ENCODE measurements around the gene DGKB.
"Not testable (repeated sequence)": the region's sequence is repeated elsewhere in the genome, so short reads cannot be mapped to it uniquely, and the experiment has no call there.

The DGKB gene

GRCh38 chr7:14497390-14497789, 405.2 kb downstream of the DGKB start:
- Histone ChIP-seq H3K4me3 (no peak overlapping the region), H3K27ac (no peak overlapping the region)
- DNase-seq (ENCODE audit: low spot score) = no peak
- no peak for TF ChIP-seq CTCF (IDR thresholded peaks at IDR 0.05)

DNA sequence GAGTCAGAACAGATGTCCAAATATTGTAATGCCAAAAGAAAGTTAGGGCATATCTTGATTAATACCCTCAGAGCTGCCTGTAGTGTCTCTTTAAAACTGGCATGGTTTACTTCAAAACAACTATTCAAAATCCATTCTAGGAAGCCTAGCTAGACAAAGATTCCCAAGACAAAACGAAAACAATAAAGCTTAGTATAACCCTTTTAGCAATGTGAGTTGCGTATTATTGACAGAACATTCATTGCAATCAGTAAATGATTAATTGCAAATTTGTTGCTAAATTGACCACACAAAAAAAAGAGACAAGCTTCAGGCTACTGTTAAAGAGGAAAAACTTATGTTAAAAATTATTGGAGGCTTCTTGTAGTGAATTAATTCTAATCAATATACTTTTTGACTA, 406.9 kb downstream of the DGKB start:
- Histone ChIP-seq H3K27ac (no peak overlapping the region), H3K4me3 (no peak overlapping the region)
- TF ChIP-seq CTCF (IDR thresholded peaks at IDR 0.05) = no peak
- no peak for DNase-seq (ENCODE audit: low spot score)

DNA sequence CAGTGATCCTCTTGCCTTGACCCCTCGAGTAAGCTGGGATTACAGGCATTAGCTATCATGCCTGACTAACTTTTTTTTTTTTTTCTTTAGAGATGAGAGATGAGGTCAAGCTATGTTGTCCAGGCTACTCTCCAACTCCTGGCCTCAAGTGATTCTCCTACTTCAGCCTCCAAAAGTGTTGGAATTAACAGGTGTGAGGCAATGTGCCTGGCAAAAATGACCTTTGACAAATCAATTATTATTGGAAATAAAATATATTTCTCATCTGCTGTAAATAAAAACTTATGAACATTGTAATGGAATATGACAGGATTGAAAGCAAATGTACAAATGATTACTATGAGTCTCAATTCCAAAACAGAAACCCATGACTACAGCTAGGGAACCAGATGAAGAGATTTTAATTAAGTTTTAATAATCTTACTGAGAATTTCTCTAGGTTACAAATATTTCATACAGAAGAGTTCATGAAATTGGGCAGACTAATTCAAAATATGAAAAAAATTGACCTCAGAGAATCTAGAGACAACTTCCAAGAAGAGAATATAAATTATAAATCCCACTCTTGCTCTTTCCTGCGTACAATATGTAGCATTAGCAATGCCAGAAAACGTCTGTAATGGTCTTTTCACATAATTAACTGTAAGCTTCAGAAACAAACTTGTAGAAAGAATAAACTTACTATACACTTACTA, 414.7 kb downstream of the DGKB start:
- no peak for DNase-seq (ENCODE audit: low spot score)

DNA sequence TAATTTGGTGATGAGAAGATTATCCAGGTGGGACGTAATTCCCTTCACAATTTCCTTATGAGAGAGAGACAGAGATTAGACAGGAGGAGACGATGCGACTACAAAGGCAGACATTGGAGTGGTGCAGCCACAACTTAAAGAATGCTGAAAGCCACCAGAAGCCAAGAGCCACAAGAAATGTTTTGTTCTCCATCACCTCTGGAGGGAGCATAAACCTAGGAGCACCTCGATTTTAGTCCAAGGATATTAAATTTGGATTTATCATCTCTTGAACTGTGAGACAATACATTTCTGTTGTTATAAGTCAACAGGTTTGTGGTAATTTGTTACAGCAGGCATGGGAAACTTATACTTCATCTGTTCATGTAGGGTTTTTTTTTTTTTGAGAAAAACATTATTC, 418.9 kb downstream of the DGKB start:
- Histone ChIP-seq H3K27ac (no peak overlapping the region), H3K4me3 (no peak overlapping the region)
- no peak for DNase-seq (ENCODE audit: low spot score)
- TF ChIP-seq CTCF (IDR thresholded peaks at IDR 0.05) = no peak

More for the DNA sequence above, 414.7 kb downstream of the DGKB start:
- H3K27ac ChIP-seq = no peak overlapping the region
- no peak overlapping the region for H3K4me3 ChIP-seq
- no peak for TF ChIP-seq CTCF (IDR thresholded peaks at IDR 0.05)

GRCh38 chr7:14480281-14480680, 422.3 kb downstream of the DGKB start:
- no peak for TF ChIP-seq CTCF (IDR thresholded peaks at IDR 0.05)
- H3K4me3 ChIP-seq = no peak overlapping the region
- H3K27ac ChIP-seq = no peak overlapping the region
- no peak for DNase-seq (ENCODE audit: low spot score)

GRCh38 chr7:14478834-14479510, 423.6 kb downstream of the DGKB start:
- TF ChIP-seq CTCF (IDR thresholded peaks at IDR 0.05) = no peak
- H3K27ac ChIP-seq = no peak overlapping the region
- no peak overlapping the region for H3K4me3 ChIP-seq
- DNase-seq (ENCODE audit: low spot score) = no peak

DNA sequence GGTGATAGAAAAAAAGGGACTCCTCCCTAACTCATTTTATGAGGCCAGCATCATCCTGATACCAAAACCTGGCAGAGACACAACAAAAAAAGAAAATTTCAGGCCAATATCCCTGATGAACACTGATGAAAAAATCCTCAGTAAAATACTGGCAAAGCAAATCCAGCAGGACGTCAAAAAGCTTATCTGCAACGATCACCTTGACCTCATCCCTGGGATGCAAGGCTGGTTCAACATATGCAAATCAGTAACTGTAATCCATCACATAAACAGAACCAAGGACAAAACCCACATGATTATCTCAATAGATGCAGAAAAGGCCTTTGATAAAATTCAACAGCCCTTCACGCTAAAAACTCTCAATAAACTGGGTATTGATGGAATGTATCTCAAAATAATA, 440.8 kb downstream of the DGKB start:
- H3K4me3 ChIP-seq; DNase-seq (ENCODE audit: low spot score); H3K27ac ChIP-seq: not testable (repeated sequence)

GRCh38 chr7:14458846-14459245, 443.7 kb downstream of the DGKB start:
- H3K4me3 ChIP-seq; H3K27ac ChIP-seq; DNase-seq (ENCODE audit: low spot score): not testable (repeated sequence)
